Glutamatergic neuron (in vitro differentiated cells): ENCODE results near the gene PSAPL1. TPM values are rescaled to one million over a fixed set of nuclear protein-coding genes. Genes with fewer than 3 reads are reported as not detected.
A peak's percentile ranks its signal among the peaks of the same experiment; 100 is the strongest.

Experiments
- DNase-seq: peaks from one replicate; pipeline ENCODE4 v3.0.0; 2022
- H3K27ac Mint-ChIP-seq: one replicate; pipeline ENCODE4 v1.8.0; 2020; ENCODE audit warnings: mild to moderate bottlenecking, mixed read lengths, inconsistent platforms; ENCODE audit not compliant: unreplicated experiment
- H3K27me3 Mint-ChIP-seq: one replicate; pipeline ENCODE4 v1.8.0; 2020; ENCODE audit warnings: mild to moderate bottlenecking, moderate library complexity, mixed read lengths, inconsistent platforms; ENCODE audit not compliant: unreplicated experiment
- H3K36me3 Mint-ChIP-seq: one replicate; pipeline ENCODE4 v1.8.0; 2020; ENCODE audit warnings: mild to moderate bottlenecking, mixed read lengths, inconsistent platforms; ENCODE audit not compliant: unreplicated experiment
- H3K4me1 Mint-ChIP-seq: one replicate; pipeline ENCODE4 v1.8.0; 2020; ENCODE audit warnings: mild to moderate bottlenecking, low read depth, mixed read lengths, inconsistent platforms; ENCODE audit not compliant: unreplicated experiment
- H3K4me3 Mint-ChIP-seq: one replicate; pipeline ENCODE4 v1.8.0; 2020; ENCODE audit warnings: mild to moderate bottlenecking, mixed read lengths, inconsistent platforms; ENCODE audit not compliant: unreplicated experiment
- H3K9me3 Mint-ChIP-seq: one replicate; pipeline ENCODE4 v1.8.0; 2020; ENCODE audit warnings: mild to moderate bottlenecking, moderate library complexity, mixed read lengths, inconsistent platforms; ENCODE audit not compliant: unreplicated experiment
- total RNA-seq: library from RNA; stranded (reverse); fragmentation: NEBNext Ultra II Directional; extraction: Animal tissue kit (Norgen Biotek cat#: 25700); gene quantifications from one replicate; pipeline ENCODE4 v1.2.1, GENCODE V29; 2021; ENCODE audit not compliant: unreplicated experiment
- TF ChIP-seq, protein P1 (sequence below): fragments of 200-600 bp; sonication (generic); IDR thresholded peaks from one replicate; pipeline ENCODE4 v1.5.0; 2021; ENCODE audit not compliant: partially characterized antibody, unreplicated experiment

The PSAPL1 gene
- total RNA-seq, 1 donor from 2014 or later = not detected

DNA sequence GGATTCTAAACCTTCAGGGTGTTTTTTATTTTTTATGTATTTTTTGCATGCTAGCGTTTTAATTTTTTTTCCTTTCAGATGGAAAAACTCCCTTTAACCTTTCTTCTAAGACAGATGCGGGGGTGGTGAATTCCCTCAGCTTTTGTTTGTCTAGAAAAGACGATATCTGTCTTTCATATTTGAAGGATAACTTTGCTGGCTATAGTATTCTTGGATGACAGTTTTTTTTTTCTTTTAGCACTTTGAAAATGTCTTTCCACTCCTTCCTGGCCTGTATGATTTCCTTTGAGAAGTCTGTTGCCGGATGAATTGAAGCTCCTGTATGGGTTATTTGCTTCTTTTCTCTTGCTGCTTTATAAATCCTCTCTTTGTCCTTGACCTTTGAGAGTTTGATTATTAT lies 26.6 kb downstream of the PSAPL1 start:
- H3K36me3 Mint-ChIP-seq = peaks cover 28% of the 10 kb centered on the region
- DNase-seq = no peak
- H3K4me3 Mint-ChIP-seq = no peak overlapping the region
- no peaks in the 10 kb centered on the region for H3K4me1 Mint-ChIP-seq
- TF ChIP-seq, protein P1, sequence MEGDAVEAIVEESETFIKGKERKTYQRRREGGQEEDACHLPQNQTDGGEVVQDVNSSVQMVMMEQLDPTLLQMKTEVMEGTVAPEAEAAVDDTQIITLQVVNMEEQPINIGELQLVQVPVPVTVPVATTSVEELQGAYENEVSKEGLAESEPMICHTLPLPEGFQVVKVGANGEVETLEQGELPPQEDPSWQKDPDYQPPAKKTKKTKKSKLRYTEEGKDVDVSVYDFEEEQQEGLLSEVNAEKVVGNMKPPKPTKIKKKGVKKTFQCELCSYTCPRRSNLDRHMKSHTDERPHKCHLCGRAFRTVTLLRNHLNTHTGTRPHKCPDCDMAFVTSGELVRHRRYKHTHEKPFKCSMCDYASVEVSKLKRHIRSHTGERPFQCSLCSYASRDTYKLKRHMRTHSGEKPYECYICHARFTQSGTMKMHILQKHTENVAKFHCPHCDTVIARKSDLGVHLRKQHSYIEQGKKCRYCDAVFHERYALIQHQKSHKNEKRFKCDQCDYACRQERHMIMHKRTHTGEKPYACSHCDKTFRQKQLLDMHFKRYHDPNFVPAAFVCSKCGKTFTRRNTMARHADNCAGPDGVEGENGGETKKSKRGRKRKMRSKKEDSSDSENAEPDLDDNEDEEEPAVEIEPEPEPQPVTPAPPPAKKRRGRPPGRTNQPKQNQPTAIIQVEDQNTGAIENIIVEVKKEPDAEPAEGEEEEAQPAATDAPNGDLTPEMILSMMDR = no peak
- H3K9me3 Mint-ChIP-seq = peaks cover 5% of the 10 kb centered on the region
- H3K27ac Mint-ChIP-seq = no peak overlapping the region
- peaks cover 2% of the 10 kb centered on the region for H3K27me3 Mint-ChIP-seq

DNA sequence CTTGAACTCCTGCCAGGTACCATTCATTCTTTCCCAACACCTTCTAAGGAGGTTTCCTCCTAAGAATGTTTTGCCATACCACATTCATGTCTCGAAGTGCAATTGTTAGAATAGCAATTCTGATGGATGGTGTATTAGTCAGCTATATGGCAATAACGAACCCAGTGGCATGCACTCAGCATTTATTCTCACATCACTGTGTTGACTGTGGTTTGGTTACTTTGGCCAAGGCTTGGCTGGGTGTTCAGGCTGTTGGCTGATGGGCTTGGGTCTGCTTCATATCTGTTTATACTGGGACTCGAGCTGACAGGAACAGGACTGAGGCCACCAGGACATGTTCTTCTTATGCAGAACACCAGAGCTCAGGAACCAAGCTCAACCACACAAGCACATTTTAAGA lies 31.7 kb downstream of the PSAPL1 start:
- no peak for DNase-seq
- Mint-ChIP-seq H3K9me3 (peaks cover 8% of the 10 kb centered on the region), H3K4me3 (no peak overlapping the region), H3K4me1 (peaks cover 9% of the 10 kb centered on the region), H3K27me3 (peaks cover 8% of the 10 kb centered on the region), H3K27ac (no peak overlapping the region), H3K36me3 (peaks cover 21% of the 10 kb centered on the region)
- TF ChIP-seq, protein P1 = no peak

DNA sequence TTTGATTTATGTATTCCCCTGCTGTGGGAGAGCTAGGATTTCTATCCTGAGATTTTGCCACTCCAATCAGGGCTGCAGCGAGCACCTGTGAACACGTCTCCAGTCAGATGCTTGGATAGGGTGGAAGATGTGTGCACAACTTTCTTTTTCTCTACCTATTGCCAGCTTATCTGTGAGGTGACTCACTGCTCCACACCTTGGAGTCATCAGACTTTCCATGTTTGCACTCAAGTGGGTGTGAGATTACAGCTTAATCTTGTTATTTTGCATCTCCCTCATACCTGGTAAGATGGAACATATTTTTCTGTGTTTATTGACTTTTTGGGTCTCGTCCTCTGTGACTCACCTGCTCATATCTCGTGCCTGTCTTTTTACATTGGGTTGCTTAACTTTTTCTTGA lies 32.2 kb downstream of the PSAPL1 start:
- peaks cover 8% of the 10 kb centered on the region for H3K9me3 Mint-ChIP-seq
- TF ChIP-seq, protein P1 = no peak
- H3K27ac Mint-ChIP-seq = no peak overlapping the region
- DNase-seq = no peak
- peaks cover 13% of the 10 kb centered on the region for H3K4me1 Mint-ChIP-seq
- peaks cover 21% of the 10 kb centered on the region for H3K36me3 Mint-ChIP-seq
- H3K27me3 Mint-ChIP-seq = peaks cover 8% of the 10 kb centered on the region
- H3K4me3 Mint-ChIP-seq = no peak overlapping the region

DNA sequence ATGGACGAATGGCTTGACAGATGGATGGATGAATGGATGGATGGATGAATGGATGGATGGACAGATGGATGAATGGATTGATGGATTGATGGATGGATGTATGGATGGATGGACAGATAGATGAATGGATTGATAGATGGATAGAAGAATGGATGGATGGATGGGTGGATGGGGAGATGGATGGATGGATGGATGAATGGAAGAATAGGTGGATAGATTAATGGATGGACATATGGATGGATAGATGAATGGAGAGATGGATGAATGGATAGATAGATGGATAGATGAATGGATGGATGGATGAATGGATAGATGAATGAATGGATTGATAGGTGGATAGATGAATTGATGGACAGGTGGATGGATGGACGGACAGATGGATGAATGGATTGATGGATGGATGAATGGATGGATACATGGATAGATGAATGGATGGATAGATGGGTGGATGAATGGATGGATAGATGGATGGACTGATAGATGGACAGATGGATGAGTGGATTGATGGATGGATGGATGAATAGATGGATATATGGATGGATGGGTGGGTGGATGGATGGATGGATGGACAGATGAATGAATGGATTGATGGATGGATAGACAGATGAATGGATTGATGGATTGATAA lies 33.9 kb downstream of the PSAPL1 start:
- Mint-ChIP-seq H3K9me3 (peaks cover 10% of the 10 kb centered on the region), H3K36me3 (peaks cover 19% of the 10 kb centered on the region), H3K27me3 (peaks cover 6% of the 10 kb centered on the region), H3K4me3 (no peak overlapping the region), H3K4me1 (peaks cover 24% of the 10 kb centered on the region), H3K27ac (peak overlapping the region; percentile 19)
- TF ChIP-seq, protein P1 = no peak
- DNase-seq = no peak

DNA sequence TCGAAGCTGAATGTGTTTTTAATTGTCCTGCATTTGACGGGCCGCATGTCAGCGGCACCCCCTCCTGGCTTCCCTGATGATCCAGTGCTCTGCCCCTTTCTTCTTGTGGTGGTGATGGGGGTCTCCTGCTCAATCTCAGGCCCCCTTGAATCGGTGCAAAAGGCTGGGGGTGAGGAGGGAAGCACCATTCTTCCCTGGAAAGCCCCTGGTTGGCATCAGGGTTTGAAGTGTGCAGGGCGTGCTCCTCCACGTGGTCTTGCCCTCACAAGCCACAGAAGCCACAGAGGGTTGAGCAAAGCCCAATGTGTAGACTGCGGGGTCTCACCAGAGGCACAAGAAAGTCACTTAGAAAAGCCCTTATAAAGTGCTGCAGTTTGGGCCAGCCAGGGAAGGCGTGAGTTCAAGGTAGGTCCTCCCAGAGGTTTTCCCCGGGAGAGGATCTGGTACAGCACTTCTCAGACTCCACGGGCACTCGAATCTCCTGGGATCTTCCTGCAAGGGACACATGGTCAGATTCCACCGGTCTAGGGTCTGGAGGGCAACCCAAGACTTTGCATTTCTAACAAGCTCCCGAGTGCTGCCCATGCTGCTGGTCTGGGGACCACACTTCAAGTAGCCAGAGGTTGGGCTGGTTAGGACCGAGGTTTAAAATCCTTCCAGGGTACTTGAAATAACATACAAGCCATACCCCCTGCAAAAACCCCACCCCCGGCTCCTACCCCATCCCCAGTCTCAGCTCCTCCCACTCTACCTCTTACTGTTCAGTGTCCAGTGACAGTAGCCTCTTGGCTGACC lies 35.1 kb downstream of the PSAPL1 start:
- TF ChIP-seq, protein P1 = no peak
- Mint-ChIP-seq H3K4me1 (peaks cover 30% of the 10 kb centered on the region), H3K27ac (no peak overlapping the region), H3K9me3 (peaks cover 10% of the 10 kb centered on the region), H3K4me3 (no peak overlapping the region), H3K27me3 (peaks cover 6% of the 10 kb centered on the region), H3K36me3 (peaks cover 12% of the 10 kb centered on the region)
- no peak for DNase-seq
